Activated gamma-delta T cell (primary cell): ENCODE measurements around the gene NAV3.

Experiments
- DNase-seq: peaks from one replicate; lab custom pipeline; 2025; lab: John Stamatoyannopoulos, UW

Gene NAV3

DNA sequence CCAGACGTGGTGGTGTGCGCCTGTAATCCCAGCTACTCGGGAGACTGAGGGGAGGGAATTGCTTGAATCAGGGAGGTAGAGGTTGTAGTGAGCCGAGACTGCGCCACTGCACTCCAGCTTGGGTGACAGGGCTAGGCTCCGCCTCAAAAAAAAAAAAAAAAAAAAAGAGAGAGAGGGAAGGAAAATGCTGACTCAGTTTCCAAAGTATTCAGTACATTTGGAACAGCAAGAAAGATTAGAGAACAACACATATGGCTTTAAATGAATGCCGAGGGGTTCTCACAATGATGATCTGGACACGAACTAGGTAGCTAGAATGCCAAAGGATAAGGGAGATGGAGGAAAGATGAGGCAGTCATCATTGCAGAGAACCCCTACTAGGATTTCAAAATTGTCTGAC is 97.4 kb downstream of the NAV3 start:
- no peak for DNase-seq

DNA sequence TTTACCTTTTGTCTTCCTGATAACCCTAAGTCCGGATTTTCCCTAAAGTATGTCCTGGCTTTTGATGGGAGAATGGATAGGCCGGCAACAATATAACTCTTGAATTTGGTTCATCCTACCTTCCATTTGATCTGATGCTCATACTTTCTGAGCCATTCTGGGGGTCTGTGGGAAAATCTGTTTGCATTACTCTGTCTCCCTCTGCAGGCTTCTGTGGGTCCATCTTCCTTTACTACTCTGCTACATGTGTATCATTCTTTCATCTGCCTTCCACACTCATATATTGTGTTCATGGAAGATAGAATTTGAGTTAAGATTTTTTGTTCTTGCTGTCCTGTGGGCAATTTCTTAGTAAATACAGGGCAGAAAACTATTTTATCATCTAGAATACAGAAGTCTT is 101.5 kb downstream of the NAV3 start:
- DNase-seq, result no peak

DNA sequence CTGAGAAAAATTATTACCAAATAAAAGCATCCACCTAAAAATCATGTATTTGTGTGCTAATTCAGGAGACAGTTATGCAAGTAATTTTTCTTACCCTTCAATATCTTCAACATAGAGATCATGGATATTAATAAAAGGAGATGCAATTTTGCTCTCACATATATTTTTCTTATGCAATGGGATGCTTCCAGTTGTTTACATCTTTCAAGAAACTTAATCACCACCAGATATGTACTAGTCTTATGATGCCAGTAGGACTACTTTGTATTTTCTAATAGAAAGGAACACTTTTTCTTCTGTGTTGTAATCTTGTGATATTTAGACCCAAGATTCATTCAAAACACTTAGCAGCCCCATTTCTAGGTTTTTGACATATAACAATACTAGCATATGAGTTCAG is 107.6 kb downstream of the NAV3 start:
- DNase-seq, result no peak

DNA sequence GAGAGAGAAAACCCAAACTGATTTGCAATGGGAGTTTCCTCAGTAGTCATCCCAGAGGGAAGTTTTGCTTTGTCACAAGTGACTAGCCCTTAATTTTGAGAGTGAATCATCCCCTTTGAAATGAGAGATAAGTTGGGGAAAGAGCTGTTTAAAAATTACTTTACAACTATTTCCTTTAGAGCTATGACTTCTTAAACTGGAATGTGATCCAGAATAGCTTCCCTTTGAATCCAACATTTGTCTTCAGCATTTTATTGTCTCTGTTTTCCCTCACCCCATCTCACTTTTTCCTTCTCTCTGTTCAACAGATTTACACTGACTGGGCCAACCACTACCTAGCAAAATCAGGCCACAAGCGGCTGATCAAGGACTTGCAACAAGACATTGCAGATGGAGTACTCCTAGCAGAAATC is 109.3 kb downstream of the NAV3 start:
- DNase-seq, result no peak

DNA sequence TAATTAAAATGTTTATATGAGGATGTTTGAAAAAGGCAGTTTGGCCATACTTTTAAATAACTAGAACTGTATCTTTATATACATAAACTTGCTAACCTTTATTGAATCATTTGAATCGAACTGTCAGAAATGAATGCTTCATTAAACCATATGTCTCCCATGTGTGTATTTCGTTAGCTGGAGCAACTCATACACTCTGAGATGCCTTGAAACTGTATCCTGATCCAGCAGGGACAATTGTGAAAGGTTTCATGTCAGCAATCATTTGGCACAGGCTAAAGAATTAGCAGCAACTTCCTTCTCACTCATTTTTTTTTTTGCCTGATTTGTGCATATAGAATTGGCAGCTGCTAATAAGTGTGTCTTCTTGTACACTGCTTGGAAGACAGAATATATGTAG is 109.9 kb downstream of the NAV3 start:
- no peak for DNase-seq

- no peak for DNase-seq
Measured at GRCh38 chr12:77941401-77941800, 110.7 kb downstream of the NAV3 start.

GRCh38 chr12:77943466-77943865 is 112.8 kb downstream of the NAV3 start:
- DNase-seq, result no peak

GRCh38 chr12:77946541-77947061 is 115.9 kb downstream of the NAV3 start:
- DNase-seq, result no peak

DNA sequence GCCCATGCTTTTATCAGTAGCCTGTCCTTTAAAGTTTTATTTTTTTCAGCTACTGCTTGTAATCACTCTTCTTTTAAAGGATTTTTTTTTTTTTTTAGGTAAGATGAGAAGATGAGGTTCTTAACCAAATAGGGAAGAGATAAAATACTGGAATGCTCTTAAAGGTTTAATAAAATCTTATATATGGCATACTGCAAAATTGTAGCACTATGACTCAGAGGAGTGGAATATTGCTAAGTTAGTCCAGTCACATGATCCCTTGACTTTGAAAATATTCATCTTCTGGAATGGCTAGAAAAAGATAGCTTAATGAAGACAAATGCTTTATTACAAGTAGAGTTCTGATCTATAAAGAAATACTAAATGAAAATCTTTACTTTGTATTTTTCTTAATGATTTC is 116.6 kb downstream of the NAV3 start:
- DNase-seq, result no peak

- DNase-seq, result no peak
Measured at GRCh38 chr12:77947746-77948145, 117.1 kb downstream of the NAV3 start.

GRCh38 chr12:77949943-77950342 is 119.2 kb downstream of the NAV3 start:
- no peak for DNase-seq

GRCh38 chr12:77953528-77954205 is 123.0 kb downstream of the NAV3 start:
- no peak for DNase-seq

DNA sequence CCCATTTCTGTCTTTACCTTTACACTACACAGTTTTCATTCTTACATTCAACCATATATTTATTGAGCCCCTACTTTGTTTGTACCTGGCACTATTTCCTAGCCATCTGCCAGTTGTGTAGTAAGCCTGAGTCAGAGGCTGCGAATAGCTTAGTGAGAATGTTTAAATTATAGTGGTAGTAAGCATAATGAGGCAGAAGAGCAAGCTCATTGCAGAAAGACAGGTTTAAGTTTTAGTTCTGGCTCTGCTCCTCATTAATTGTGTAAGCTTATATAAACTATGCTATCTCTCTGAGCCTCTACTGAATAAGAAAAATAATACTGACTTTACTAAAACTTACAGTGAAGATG is 123.5 kb downstream of the NAV3 start:
- no peak for DNase-seq

DNA sequence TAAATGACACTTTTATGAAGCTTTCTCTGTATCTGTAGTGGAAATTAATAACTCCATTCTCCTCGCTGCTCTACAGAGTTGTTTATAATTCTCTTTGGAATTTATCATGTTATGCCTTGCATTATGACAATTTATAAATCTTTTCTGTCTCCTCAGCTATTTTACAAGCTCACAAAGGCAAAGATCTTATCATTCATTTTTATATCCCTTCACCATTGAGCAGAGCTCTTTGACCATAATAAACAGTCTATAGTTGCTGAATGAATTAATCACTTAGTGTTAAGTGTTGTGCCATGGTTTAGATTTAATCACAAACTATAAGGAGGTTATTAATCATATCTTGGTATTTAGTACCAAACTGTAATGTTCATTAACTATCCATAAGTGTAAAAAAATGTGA is 126.4 kb downstream of the NAV3 start:
- DNase-seq, result no peak

- no peak for DNase-seq
Measured at GRCh38 chr12:77963576-77964178, 133.0 kb downstream of the NAV3 start.

- no peak for DNase-seq
Measured at GRCh38 chr12:77965790-77966189, 135.1 kb downstream of the NAV3 start.

DNA sequence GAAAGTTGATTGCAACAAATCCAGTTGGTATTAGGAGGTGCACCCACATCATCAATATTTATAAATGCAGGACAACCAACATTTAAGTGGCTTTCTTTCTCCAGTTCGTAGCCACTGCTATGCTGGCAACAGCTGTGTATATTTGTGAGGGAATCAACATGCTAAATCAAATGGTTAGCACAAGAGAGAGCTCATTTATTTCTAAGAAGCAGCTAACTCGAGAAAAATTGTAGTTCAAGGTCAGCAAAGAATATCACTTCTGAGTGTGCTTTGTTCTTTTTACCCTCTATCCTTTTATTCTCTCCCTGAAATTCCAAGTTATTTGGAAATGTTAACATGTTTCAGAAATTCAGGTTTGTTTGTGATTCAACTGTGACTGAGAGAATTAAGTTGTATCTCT is 137.3 kb downstream of the NAV3 start:
- no peak for DNase-seq

GRCh38 chr12:77968571-77968970 is 137.9 kb downstream of the NAV3 start:
- no peak for DNase-seq

DNA sequence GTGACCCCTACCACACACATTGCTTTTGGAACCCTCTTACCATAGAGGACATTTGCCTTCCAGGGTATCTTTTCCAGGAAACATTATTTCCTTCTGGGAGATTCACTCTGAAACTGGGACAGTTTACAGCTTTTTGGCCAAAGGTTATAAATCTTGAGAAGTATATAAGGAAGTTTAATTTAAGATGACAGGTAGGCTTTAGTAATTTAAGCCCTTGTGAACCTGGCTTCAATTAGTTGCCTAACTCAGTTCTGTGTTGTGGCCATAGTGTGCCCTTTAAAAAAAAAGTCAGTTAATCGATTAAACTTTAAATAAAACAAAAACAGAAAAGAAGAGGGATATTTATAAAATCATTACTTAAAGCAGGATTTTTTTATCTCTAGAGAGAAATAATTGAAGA is 142.9 kb downstream of the NAV3 start:
- no peak for DNase-seq

GRCh38 chr12:77974645-77975044 is 144.0 kb downstream of the NAV3 start:
- DNase-seq, result no peak

- DNase-seq, result no peak
Measured at GRCh38 chr12:77979597-77980250, 149.0 kb downstream of the NAV3 start.

DNA sequence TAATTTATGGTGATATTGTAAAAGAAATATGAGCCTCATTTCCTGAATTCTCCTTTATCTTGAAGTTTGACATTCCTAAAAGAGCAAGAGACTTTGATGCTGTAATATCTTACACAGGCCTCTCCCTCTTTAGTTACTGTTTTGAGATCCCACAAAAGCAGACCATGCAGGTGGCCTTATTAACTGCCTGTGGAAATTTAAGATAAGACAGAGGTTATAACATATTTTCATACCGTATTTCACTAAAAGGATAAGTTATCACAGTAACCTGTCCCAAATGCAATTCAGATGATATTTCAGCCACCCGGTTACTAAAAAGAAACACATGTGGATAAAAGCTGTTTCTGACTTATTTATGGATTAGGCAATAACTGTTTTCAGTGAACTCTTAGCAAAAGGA is 150.1 kb downstream of the NAV3 start:
- no peak for DNase-seq

DNA sequence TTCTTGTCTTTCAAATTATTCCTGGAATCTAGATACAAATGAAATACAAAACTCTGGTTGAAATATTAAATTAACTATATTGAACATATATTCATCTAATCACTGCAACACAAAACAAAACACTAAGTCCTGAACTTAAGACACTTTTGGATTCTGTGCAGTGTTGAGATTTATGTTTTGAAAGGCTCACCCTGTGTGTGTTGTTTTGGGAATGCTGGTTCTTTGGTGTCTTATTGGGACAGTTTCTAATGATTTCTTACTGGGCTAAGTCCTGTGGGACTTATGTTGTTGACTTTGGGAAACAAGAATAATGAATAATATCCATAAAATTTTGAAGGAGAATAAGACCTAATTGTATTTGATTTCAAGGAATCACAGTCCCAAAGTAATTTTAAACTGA is 153.2 kb downstream of the NAV3 start:
- no peak for DNase-seq
